ENCODE data around the gene BDH1.

- TF ChIP-seq CTCF (conservative IDR thresholded peaks at IDR 0.05 in 1 of 2, IDR thresholded peaks at IDR 0.05 in 1 of 2; ENCODE audit: extremely low read depth in 1 of 2, insufficient read depth in 1 of 2, low read depth in 1 of 2, low read length in 2 of 2): no peak
- no peak for TF ChIP-seq EZH2 (IDR thresholded peaks at IDR 0.05; ENCODE audit: borderline replicate concordance, low read length)
Observed at GRCh38 chr3:197518881-197519421, 36.8 kb downstream of the BDH1 start.
